ENCODE results near the gene TBC1D26. TPM values are rescaled to one million over a fixed set of nuclear protein-coding genes. Genes with fewer than 3 reads are reported as not detected.
"Not testable (repeated sequence)": the region's sequence is repeated elsewhere in the genome, so short reads cannot be mapped to it uniquely, and the experiment has no call there.

TBC1D26 gene
- total and polyA plus RNA-seq, 11 donors: not detected

GRCh38 chr17:15780188-15780587 is 48.1 kb downstream of the TBC1D26 start:
- Histone ChIP-seq H3K4me1 (peaks cover 0 to 17% (median 7%) of the 10 kb centered on the region in 12 donors), H3K9me3 (peaks cover 0 to 4% (median 0%) of the 10 kb centered on the region in 12 donors), H3K27me3 (no peaks in the 10 kb centered on the region), H3K27ac (no peak overlapping the region), H3K4me3 (no peak overlapping the region), H3K36me3 (no peaks in the 10 kb centered on the region)
- DNase-seq (no peak), ATAC-seq (no peak)
- TF ChIP-seq CTCF (IDR thresholded peaks at IDR 0.05) (no peak), POLR2A (IDR thresholded peaks at IDR 0.05) (no peak)
- intact Hi-C loops (cut with DNase I): no loop called here

GRCh38 chr17:15782866-15783265 is 50.8 kb downstream of the TBC1D26 start:
- Histone ChIP-seq H3K9me3 (no peaks in the 10 kb centered on the region), H3K27me3 (no peaks in the 10 kb centered on the region), H3K4me1 (peaks cover 0 to 24% (median 10%) of the 10 kb centered on the region in 12 donors), H3K36me3 (no peaks in the 10 kb centered on the region), H3K27ac (peak overlapping the region in 10 of 12 donors; percentile 41 to 77 (median 67)), H3K4me3 (peak overlapping the region; percentile 17 to 64 (median 54))
- TF ChIP-seq CTCF (IDR thresholded peaks at IDR 0.05) (peak in 4 of 12 donors; percentile 12 to 32 (median 25)), POLR2A (IDR thresholded peaks at IDR 0.05) (peak in 1 of 2 donors; percentile 12)
- ATAC-seq (peak in 3 of 4 donors; percentile 65 to 74 (median 74)), DNase-seq (peak; percentile 62 to 83 (median 71))
- intact Hi-C loops (cut with DNase I): no loop called here
- 2 to 12% (median 9%) methylated on average over 13 to 32 of the region's 32 CpGs for WGBS, 4 donors

- no peaks in the 10 kb centered on the region for H3K27me3 ChIP-seq
- ATAC-seq: no peak
- no peaks in the 10 kb centered on the region for H3K9me3 ChIP-seq
- DNase-seq: no peak
- H3K36me3 ChIP-seq: no peaks in the 10 kb centered on the region
- peak overlapping the region in 3 of 12 donors; percentile 49 to 64 (median 61) for H3K4me3 ChIP-seq
- 86 to 96% (median 93%) methylated on average over 2 of the region's 2 CpGs for WGBS, 4 donors
- intact Hi-C loops (cut with DNase I): no loop called here
- TF ChIP-seq CTCF (IDR thresholded peaks at IDR 0.05) (no peak), POLR2A (IDR thresholded peaks at IDR 0.05) (no peak)
- H3K4me1 ChIP-seq: peaks cover 0 to 24% (median 10%) of the 10 kb centered on the region in 12 donors
- peak overlapping the region in 3 of 12 donors; percentile 41 to 76 (median 66) for H3K27ac ChIP-seq
Observed at GRCh38 chr17:15783461-15783860, 51.4 kb downstream of the TBC1D26 start.

GRCh38 chr17:15784351-15784750 is 52.3 kb downstream of the TBC1D26 start:
- peaks cover 0 to 24% (median 10%) of the 10 kb centered on the region in 12 donors for H3K4me1 ChIP-seq
- H3K27ac ChIP-seq; H3K4me3 ChIP-seq; H3K36me3 ChIP-seq; H3K27me3 ChIP-seq; intact Hi-C loops (cut with DNase I); H3K9me3 ChIP-seq; ATAC-seq: not testable (repeated sequence)
- 79 to 91% (median 88%) methylated on average over 2 of the region's 2 CpGs for WGBS, 4 donors
- peak in 1 of 5 donors; percentile 46 for DNase-seq

- WGBS, 4 donors: 94 to 100% (median 97%) methylated on average over 19 to 29 of the region's 29 CpGs
- intact Hi-C loops (cut with DNase I); H3K9me3 ChIP-seq; H3K27ac ChIP-seq; H3K27me3 ChIP-seq; DNase-seq; H3K36me3 ChIP-seq; H3K4me3 ChIP-seq: not testable (repeated sequence)
- peaks cover 0 to 19% (median 8%) of the 10 kb centered on the region in 12 donors for H3K4me1 ChIP-seq
- peak in 1 of 4 donors; percentile 11 for ATAC-seq
Observed at GRCh38 chr17:15787363-15788075, 55.4 kb downstream of the TBC1D26 start.

GRCh38 chr17:15788365-15788764 is 56.3 kb downstream of the TBC1D26 start:
- WGBS, 4 donors: no CpG with 5 or more reads among the region's 2 CpGs
- H3K27me3 ChIP-seq; intact Hi-C loops (cut with DNase I); DNase-seq; H3K36me3 ChIP-seq; H3K4me3 ChIP-seq; ATAC-seq; H3K27ac ChIP-seq; H3K9me3 ChIP-seq: not testable (repeated sequence)
- H3K4me1 ChIP-seq: peaks cover 0 to 17% (median 5%) of the 10 kb centered on the region in 12 donors

Data from heart left ventricle (tissue), 16 donors.